A673 (cell line): ENCODE results near the gene KRTAP13-4. TPM values are rescaled to one million over a fixed set of nuclear protein-coding genes. Genes with fewer than 3 reads are reported as not detected.

ENCODE experiments used
- BruUV-seq: library from RNA; stranded (reverse); fragments of 400-500 nt; replicated peaks from 2 replicates; lab custom pipeline; 2021; lab: Mats Ljungman, UMichigan
- CTCF ChIA-PET: fragments of 300-600 bp; sonication (Branson Sonifier 250); formaldehyde crosslinking; loops from one replicate; lab custom pipeline; 2022; ENCODE audit warnings: antibody characterized with exemption; lab: Charles Lee
- POLR2A ChIA-PET: fragments of 300-600 bp; sonication (Branson Sonifier 250); formaldehyde crosslinking; loops from one replicate; lab custom pipeline; 2022; ENCODE audit warnings: antibody characterized with exemption; ENCODE audit not compliant: low non-redundant PET; lab: Charles Lee
- DNase-seq: peaks from one replicate; pipeline ENCODE4 v3.0.0-alpha.2; 2015; ENCODE audit warnings: low spot score
- H3K27ac ChIP-seq: fragments of 200-600 bp; sonication (generic); 2 replicates; pipeline ENCODE4 v1.5.1; 2016; ENCODE audit warnings: mixed run types, low read depth, mild to moderate bottlenecking, mixed read lengths, antibody characterized with exemption, low read length; ENCODE audit not compliant: poor library complexity, severe bottlenecking
- H3K27me3 ChIP-seq: fragments of 200-600 bp; sonication (generic); replicated peaks from 2 replicates; pipeline ENCODE4 v1.6.1; 2017; ENCODE audit warnings: mixed run types, low read depth, mild to moderate bottlenecking, mixed read lengths, antibody characterized with exemption, low read length; ENCODE audit not compliant: insufficient read depth, poor library complexity
- H3K36me3 ChIP-seq: fragments of 200-600 bp; sonication (generic); 2 replicates; pipeline ENCODE4 v1.6.1; 2016; ENCODE audit warnings: mixed run types, mild to moderate bottlenecking, mixed read lengths, antibody characterized with exemption, low read length; ENCODE audit not compliant: insufficient read depth, poor library complexity, severe bottlenecking
- H3K4me1 ChIP-seq: fragments of 200-600 bp; sonication (generic); 2 replicates; pipeline ENCODE4 v1.6.1; 2017; ENCODE audit warnings: mixed run types, mild to moderate bottlenecking, mixed read lengths, antibody characterized with exemption, low read length; ENCODE audit not compliant: insufficient read depth, poor library complexity, severe bottlenecking
- H3K4me3 ChIP-seq: fragments of 200-600 bp; sonication (generic); 2 replicates; pipeline ENCODE4 v1.5.1; 2016; ENCODE audit warnings: low read depth, mixed run types, mild to moderate bottlenecking, mixed read lengths, low read length; ENCODE audit not compliant: poor library complexity, severe bottlenecking
- H3K9me3 ChIP-seq: fragments of 200-600 bp; sonication (generic); 2 replicates; pipeline ENCODE4 v1.6.1; 2016; ENCODE audit warnings: mixed run types, low read depth, mild to moderate bottlenecking, mixed read lengths, antibody characterized with exemption, low read length; ENCODE audit not compliant: poor library complexity, severe bottlenecking
- EZH2 ChIP-seq: fragments of 200-600 bp; sonication (generic); IDR thresholded peaks from 2 replicates; pipeline ENCODE4 v1.6.1; 2017; ENCODE audit warnings: borderline replicate concordance, low read depth, mild to moderate bottlenecking, mixed read lengths, antibody characterized with exemption, low read length; ENCODE audit not compliant: poor library complexity, severe bottlenecking
- intact Hi-C: fragments of 100-400 bp; cut with micrococcal nuclease; formaldehyde crosslinking; loops from one replicate; pipeline ENCODE4 v1.10.0; 2022; ENCODE audit not compliant: unreplicated experiment
- total RNA-seq: library from RNA; stranded (reverse); gene quantifications from 2 replicates; pipeline ENCODE4 v1.2.3, GENCODE V29; 2021
- TF ChIP-seq, protein P1 (sequence below): fragments of 300-800, 200-600 bp; sonication (generic); conservative IDR thresholded peaks from 2 replicates; pipeline ENCODE4 v1.5.1; 2017; ENCODE audit warnings: low read depth, mild to moderate bottlenecking, antibody characterized with exemption, low read length, moderate library complexity, mixed read lengths

Gene KRTAP13-4
- total RNA-seq, 1 experiment from 2014 or later = not detected

DNA sequence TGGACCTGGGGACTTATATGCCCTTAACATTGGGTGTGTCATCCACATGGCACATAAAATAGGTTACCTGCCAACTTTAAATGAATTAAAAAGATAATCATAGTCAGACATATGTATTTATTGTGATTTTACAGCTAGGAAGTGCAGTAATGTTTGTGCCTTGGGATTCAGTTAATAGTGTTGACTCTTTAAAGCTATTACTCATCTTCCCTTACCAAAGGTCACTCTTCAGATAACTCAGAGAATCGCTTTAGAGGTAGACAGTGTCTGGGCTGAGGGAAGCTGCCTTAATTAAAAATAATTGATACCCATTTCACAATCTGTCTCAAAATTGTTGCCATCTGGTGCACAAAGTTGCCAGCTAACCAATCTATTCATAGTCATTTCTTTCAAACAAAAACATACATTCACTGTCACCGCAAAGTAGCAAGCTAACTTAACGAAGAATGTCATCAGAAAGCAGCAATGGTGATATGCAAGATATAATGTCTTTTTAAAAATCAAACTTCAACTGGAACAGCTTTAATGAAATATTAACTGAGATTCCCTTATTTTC, 7.1 kb downstream of the KRTAP13-4 start:
- CTCF ChIA-PET = no interaction called here
- POLR2A ChIA-PET = no interaction called here
- TF ChIP-seq EZH2 = no peak
- TF ChIP-seq, protein P1, sequence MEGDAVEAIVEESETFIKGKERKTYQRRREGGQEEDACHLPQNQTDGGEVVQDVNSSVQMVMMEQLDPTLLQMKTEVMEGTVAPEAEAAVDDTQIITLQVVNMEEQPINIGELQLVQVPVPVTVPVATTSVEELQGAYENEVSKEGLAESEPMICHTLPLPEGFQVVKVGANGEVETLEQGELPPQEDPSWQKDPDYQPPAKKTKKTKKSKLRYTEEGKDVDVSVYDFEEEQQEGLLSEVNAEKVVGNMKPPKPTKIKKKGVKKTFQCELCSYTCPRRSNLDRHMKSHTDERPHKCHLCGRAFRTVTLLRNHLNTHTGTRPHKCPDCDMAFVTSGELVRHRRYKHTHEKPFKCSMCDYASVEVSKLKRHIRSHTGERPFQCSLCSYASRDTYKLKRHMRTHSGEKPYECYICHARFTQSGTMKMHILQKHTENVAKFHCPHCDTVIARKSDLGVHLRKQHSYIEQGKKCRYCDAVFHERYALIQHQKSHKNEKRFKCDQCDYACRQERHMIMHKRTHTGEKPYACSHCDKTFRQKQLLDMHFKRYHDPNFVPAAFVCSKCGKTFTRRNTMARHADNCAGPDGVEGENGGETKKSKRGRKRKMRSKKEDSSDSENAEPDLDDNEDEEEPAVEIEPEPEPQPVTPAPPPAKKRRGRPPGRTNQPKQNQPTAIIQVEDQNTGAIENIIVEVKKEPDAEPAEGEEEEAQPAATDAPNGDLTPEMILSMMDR = no peak
- no peak for DNase-seq
- Histone ChIP-seq H3K9me3 (no peaks in the 10 kb centered on the region), H3K27me3 (peaks cover 13% of the 10 kb centered on the region), H3K4me3 (no peak overlapping the region), H3K36me3 (no peaks in the 10 kb centered on the region), H3K4me1 (no peaks in the 10 kb centered on the region), H3K27ac (no peak overlapping the region)
- BruUV-seq = no TSS peak
- intact Hi-C loops = no loop called here

DNA sequence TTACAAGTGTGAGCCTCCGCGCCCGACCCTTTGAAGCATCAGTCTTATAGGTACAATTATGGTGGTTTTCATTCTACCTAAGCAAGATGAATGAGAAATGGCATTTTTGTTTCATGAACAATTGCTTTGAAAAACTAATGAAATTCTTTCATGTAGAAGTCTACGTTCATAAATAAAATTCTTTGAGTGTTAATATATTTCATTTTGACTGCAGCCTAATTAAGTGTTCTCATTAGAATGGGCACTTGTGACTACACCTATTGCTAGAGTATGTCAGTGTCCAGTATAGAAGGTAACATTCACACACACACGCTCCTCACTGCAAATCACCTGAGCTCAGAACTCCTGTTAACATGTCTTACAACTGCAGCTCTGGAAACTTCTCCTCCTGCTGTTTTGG, 10.0 kb downstream of the KRTAP13-4 start, which contains the start of gene KRTAP15-1:
KRTAP15-1 (plus strand) TSS at position 301 of the 400 bp plus-strand sequence; CDS start at position 354, 53 bp downstream.
- POLR2A ChIA-PET = no interaction called here
- TF ChIP-seq, protein P1 = no peak
- TF ChIP-seq EZH2 = no peak
- Histone ChIP-seq H3K4me1 (no peaks in the 10 kb centered on the region), H3K9me3 (no peaks in the 10 kb centered on the region), H3K36me3 (no peaks in the 10 kb centered on the region), H3K4me3 (no peak within 1 kb of the TSS), H3K27me3 (peaks cover 6% of the 10 kb centered on the region), H3K27ac (no peak within 1 kb of the TSS)
- CTCF ChIA-PET = no interaction called here
- intact Hi-C loops = no loop called here
- BruUV-seq = no TSS peak
- no peak for DNase-seq

DNA sequence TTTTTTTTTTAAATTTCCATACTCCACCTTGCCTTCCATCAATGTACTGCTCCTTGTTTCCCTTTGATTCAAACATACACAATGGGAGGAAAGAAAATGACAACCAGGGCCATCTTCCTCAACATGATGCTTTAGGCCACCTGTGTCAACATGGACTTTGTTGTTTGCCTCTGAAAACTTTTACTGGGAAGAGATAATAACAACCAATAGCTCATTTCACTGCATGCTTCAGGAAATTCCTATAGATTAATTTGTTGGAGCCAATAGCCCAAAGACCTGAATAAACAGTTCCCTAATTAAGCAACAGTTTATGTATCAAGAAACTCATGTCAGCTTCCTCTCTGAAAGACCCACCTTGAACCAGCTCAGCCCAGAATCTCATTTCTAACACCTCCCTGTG, 13.2 kb downstream of the KRTAP13-4 start:
- POLR2A ChIA-PET = no interaction called here
- CTCF ChIA-PET = no interaction called here

More for the DNA sequence above, 13.2 kb downstream of the KRTAP13-4 start:
- H3K4me1 ChIP-seq = no peaks in the 10 kb centered on the region
- DNase-seq = no peak
- H3K4me3 ChIP-seq = no peak overlapping the region
- no peaks in the 10 kb centered on the region for H3K36me3 ChIP-seq
- no peak overlapping the region for H3K27ac ChIP-seq
- intact Hi-C loops = no loop called here
- no TSS peak for BruUV-seq
- TF ChIP-seq, protein P1 = no peak
- no peak for TF ChIP-seq EZH2
- H3K27me3 ChIP-seq = no peaks in the 10 kb centered on the region
- no peaks in the 10 kb centered on the region for H3K9me3 ChIP-seq
